Measurements from ENCODE around the gene SLC38A8. TPM values are rescaled to one million over a fixed set of nuclear protein-coding genes. Genes with fewer than 3 reads are reported as not detected.

The SLC38A8 gene
- total RNA-seq, 4 donors from 2014 or later: not detected

DNA sequence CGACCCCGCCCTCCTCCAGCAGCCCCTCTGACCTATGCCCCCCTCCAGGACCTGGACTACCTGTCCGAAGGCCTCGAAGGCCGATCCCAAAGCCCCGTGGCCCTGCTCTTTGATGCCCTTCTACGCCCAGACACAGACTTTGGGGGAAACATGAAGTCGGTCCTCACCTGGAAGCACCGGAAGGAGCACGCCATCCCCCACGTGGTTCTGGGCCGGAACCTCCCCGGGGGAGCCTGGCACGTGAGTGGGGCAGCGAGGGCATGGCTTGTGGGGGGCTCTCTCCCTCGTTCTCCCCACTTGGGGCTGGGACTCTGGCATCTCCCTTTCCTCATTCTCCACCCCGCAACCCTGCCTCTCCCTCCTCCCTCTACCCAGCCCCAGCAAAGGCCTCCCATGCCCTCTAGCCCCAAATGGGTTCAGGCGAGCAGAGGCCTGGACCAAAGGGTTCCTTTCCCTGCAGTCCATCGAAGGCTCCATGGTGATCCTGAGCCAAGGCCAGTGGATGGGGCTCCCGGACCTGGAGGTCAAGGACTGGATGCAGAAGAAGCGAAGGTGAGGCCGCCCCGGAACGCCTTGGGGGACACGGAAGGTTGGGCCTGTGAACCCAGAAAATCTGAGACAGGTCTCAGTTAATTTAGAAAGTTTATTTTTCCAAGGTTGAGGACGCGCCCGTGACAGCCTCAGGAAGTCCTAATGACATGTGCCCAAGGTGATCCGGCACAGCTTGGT lies 81.9 kb downstream of the SLC38A8 start:
- Histone ChIP-seq H3K27ac (no peak overlapping the region), H3K4me3 (no peak overlapping the region), H3K9me3 (no peaks in the 10 kb centered on the region), H3K27me3 (no peaks in the 10 kb centered on the region), H3K4me1 (peaks cover 0 to 3% (median 0%) of the 10 kb centered on the region in 4 donors), H3K36me3 (peaks cover 0 to 76% (median 0%) of the 10 kb centered on the region in 3 donors)
- TF ChIP-seq, protein P1, sequence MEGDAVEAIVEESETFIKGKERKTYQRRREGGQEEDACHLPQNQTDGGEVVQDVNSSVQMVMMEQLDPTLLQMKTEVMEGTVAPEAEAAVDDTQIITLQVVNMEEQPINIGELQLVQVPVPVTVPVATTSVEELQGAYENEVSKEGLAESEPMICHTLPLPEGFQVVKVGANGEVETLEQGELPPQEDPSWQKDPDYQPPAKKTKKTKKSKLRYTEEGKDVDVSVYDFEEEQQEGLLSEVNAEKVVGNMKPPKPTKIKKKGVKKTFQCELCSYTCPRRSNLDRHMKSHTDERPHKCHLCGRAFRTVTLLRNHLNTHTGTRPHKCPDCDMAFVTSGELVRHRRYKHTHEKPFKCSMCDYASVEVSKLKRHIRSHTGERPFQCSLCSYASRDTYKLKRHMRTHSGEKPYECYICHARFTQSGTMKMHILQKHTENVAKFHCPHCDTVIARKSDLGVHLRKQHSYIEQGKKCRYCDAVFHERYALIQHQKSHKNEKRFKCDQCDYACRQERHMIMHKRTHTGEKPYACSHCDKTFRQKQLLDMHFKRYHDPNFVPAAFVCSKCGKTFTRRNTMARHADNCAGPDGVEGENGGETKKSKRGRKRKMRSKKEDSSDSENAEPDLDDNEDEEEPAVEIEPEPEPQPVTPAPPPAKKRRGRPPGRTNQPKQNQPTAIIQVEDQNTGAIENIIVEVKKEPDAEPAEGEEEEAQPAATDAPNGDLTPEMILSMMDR (IDR thresholded peaks at IDR 0.05): no peak
- no peak for TF ChIP-seq POLR2A (IDR thresholded peaks at IDR 0.05)
- DNase-seq: no peak

Small RNA genes within 50 kb of the gene (small RNA-seq; reads per million reads assigned to genes)
- 0 reads per million in 2 donors for gene RNA5SP432

Other genes with a start within 250 kb of the SLC38A8 start
- gene HSBP1, start 234.8 kb downstream of the SLC38A8 start, total RNA-seq: 10 to 100 TPM; 12.4 to 19.0 (median 18.1) TPM
- gene MLYCD, start 143.7 kb downstream of the SLC38A8 start, total RNA-seq: 10 to 100 TPM; 13.5 to 31.4 (median 31.0) TPM
- gene OSGIN1, start 89.6 kb downstream of the SLC38A8 start, total RNA-seq: 10 to 100 TPM; 17.3 to 99.7 (median 75.2) TPM
- 1 to 10 TPM in 1 of 4 donors, not detected in 3; 1.2 TPM for gene NECAB2, start 74.6 kb downstream of the SLC38A8 start, total RNA-seq
- 100 to 1,000 TPM in 1 of 4 donors, 10 to 100 TPM in 3; 79.0 to 104 (median 91.7) TPM for gene MBTPS1, start 74.1 kb upstream of the SLC38A8 start, total RNA-seq
- 10 to 100 TPM in 3 of 4 donors, 1 to 10 TPM in 1; 8.4 to 25.0 (median 10.8) TPM for gene HSDL1, start 102.4 kb upstream of the SLC38A8 start, total RNA-seq
- not detected for gene DNAAF1, start 102.5 kb upstream of the SLC38A8 start, total RNA-seq
- 100 to 1,000 TPM in 2 of 4 donors, 10 to 100 TPM in 2; 61.3 to 169 (median 97.0) TPM for gene TAF1C, start 144.3 kb upstream of the SLC38A8 start, total RNA-seq
- gene ADAD2, start 148.4 kb upstream of the SLC38A8 start, total RNA-seq: 1 to 10 TPM in 1 of 4 donors, not detected in 3; 1.8 TPM
- gene KCNG4, start 197.2 kb upstream of the SLC38A8 start, total RNA-seq: not detected

Data from Peyer's patch (tissue), 4 donors.